ENCODE data around the gene TCIRG1. TPM values are rescaled to one million over a fixed set of nuclear protein-coding genes. Genes with fewer than 3 reads are reported as not detected.

The TCIRG1 gene
- total and polyA plus RNA-seq, 2 of the 13 experiments (the other 11 are each of a cell fraction or from before 2014, with no cell fraction given) = 48.0 to 69.6 TPM

- no peak for TF ChIP-seq FOXP4 (CRISPR knock-in tag; IDR thresholded peaks at IDR 0.05)
- TF ChIP-seq ZMAT5 (CRISPR knock-in tag; IDR thresholded peaks at IDR 0.05; ENCODE audit: borderline replicate concordance, low read depth) = no peak
- peak; percentile 43; the same call in 1 of the 2 replicates for TF ChIP-seq ZNF740 (CRISPR knock-in tag; IDR thresholded peaks at IDR 0.05)
- TF ChIP-seq KDM6A (CRISPR knock-in tag; IDR thresholded peaks at IDR 0.05; ENCODE audit: low read depth) = no peak
- no peak; the same call in 1 of the 2 replicates for TF ChIP-seq DPF2 (CRISPR knock-in tag; IDR thresholded peaks at IDR 0.05; ENCODE audit: borderline replicate concordance, low read depth)
- TF ChIP-seq CERS6 (CRISPR knock-in tag; IDR thresholded peaks at IDR 0.05) = no peak
- TF ChIP-seq ZSCAN30 (CRISPR knock-in tag; IDR thresholded peaks at IDR 0.05) = no peak
- no peak for TF ChIP-seq KLF9 (CRISPR knock-in tag; IDR thresholded peaks at IDR 0.05; ENCODE audit: low read depth)
- TF ChIP-seq HIC2 (CRISPR knock-in tag; IDR thresholded peaks at IDR 0.05; ENCODE audit: low read depth) = peak; percentile 62
- TF ChIP-seq ZNF468 (CRISPR knock-in tag; IDR thresholded peaks at IDR 0.05) = peak; percentile 87; the same call in 1 of the 2 replicates
- no peak for TF ChIP-seq PHF5A (CRISPR knock-in tag; IDR thresholded peaks at IDR 0.05; ENCODE audit: low read depth, unreplicated experiment)
- peak; percentile 60; the same call in 1 of the 2 replicates for TF ChIP-seq TFAP4 (IDR thresholded peaks at IDR 0.05; ENCODE audit: borderline replicate concordance, low read depth)
- peak; percentile 51; the same call in 1 of the 2 replicates for TF ChIP-seq ZNF878 (CRISPR knock-in tag; IDR thresholded peaks at IDR 0.05)
- TF ChIP-seq ZSCAN31 (CRISPR knock-in tag; IDR thresholded peaks at IDR 0.05; ENCODE audit: low read depth) = peak; percentile 87
- TF ChIP-seq DMTF1 (CRISPR knock-in tag; IDR thresholded peaks at IDR 0.05) = no peak
- no peak for TF ChIP-seq ZNF234 (CRISPR knock-in tag; conservative IDR thresholded peaks at IDR 0.05)
- TF ChIP-seq SOX5 (CRISPR knock-in tag; IDR thresholded peaks at IDR 0.05; ENCODE audit: borderline replicate concordance) = no peak; the same call in 1 of the 2 replicates
- 0 out of 2 replicates have a peak, but pooled peaks have one; percentile 33 for TF ChIP-seq THAP8 (CRISPR knock-in tag; IDR thresholded peaks at IDR 0.05; ENCODE audit: borderline replicate concordance)
Measured at GRCh38 chr11:68010090-68011041, 28.5 kb upstream of the TCIRG1 start, which contains the start of gene ALDH3B1 (continued).

Data from HepG2 (cell line).